Tibial nerve (tissue), 4 donors: ENCODE results near the gene MINDY2. TPM values are rescaled to one million over a fixed set of nuclear protein-coding genes. Genes with fewer than 3 reads are reported as not detected.

Source experiments
- DNase-seq, 2 donors: peaks; one replicate each; pipeline ENCODE4 v3.0.0-alpha.2; 2019; ENCODE audit warnings: low spot score in 2 of 2
- H3K27ac ChIP-seq, 4 donors: fragments of 200-600 bp; sonication (generic) in 3 of 4; one replicate each; pipeline ENCODE4 v1.5.1; 2017 to 2019; ENCODE audit warnings: mild to moderate bottlenecking in 1 of 4
- H3K27me3 ChIP-seq, 2 donors: fragments of 200-600 bp; sonication (generic) in 1 of 2; one replicate each; pipeline versions ENCODE4 v1.5.1 to v1.6.0; 2017 to 2019
- H3K36me3 ChIP-seq, 3 donors: fragments of 200-600 bp; sonication (generic); one replicate each; pipeline ENCODE4 v1.5.1; 2018 to 2019
- H3K4me1 ChIP-seq, 4 donors: fragments of 200-600 bp; sonication (generic) in 3 of 4; one replicate each; pipeline ENCODE4 v1.5.1; 2017 to 2019
- H3K4me3 ChIP-seq, 4 donors: fragments of 200-600 bp; sonication (generic) in 3 of 4; one replicate each; pipeline ENCODE4 v1.5.1; 2017 to 2019; ENCODE audit warnings: mild to moderate bottlenecking in 1 of 4, moderate library complexity in 1 of 4
- H3K9me3 ChIP-seq, 4 donors: fragments of 200-600 bp; sonication (generic) in 3 of 4; one replicate each; pipeline ENCODE4 v1.5.1; 2017 to 2019
- EP300 ChIP-seq, 2 donors: sonication (generic); formaldehyde crosslinking; IDR thresholded peaks; one replicate each; pipeline ENCODE4 v1.6.1; 2017; ENCODE audit warnings: antibody characterized with exemption in 2 of 2, mild to moderate bottlenecking in 1 of 2
- POLR2A ChIP-seq, 2 donors: fragments of 450-650 bp; IDR thresholded peaks; one replicate each; pipeline ENCODE4 v1.6.1; 2017; ENCODE audit warnings: antibody characterized with exemption in 2 of 2, mild to moderate bottlenecking in 2 of 2, moderate library complexity in 2 of 2
- WGBS, 2 donors: methylation state at CpG; one replicate each; pipeline ENCODE4 v1.1.5; 2018; 5-methylcytosine and 5-hydroxymethylcytosine counted together
- total RNA-seq, 4 donors: library from RNA; depleted of rRNA; stranded (reverse); fragments of >200 nt; gene quantifications; one replicate each; pipeline ENCODE4 v1.1.0, GENCODE V29; 2016
- TF ChIP-seq, protein P1 (sequence below), 5 experiments: fragments of 200-600 bp in 3 of 5; fragments of 450-650 bp in 2 of 5; sonication (generic) in 3 of 5; IDR thresholded peaks; one replicate each; pipeline ENCODE4 v1.5.1; 2016 to 2019; ENCODE audit warnings: antibody characterized with exemption in 5 of 5, mild to moderate bottlenecking in 3 of 5, moderate library complexity in 2 of 5

MINDY2 gene
- total RNA-seq, 4 donors from 2014 or later: 26.1 to 47.4 (median 39.9) TPM

DNA sequence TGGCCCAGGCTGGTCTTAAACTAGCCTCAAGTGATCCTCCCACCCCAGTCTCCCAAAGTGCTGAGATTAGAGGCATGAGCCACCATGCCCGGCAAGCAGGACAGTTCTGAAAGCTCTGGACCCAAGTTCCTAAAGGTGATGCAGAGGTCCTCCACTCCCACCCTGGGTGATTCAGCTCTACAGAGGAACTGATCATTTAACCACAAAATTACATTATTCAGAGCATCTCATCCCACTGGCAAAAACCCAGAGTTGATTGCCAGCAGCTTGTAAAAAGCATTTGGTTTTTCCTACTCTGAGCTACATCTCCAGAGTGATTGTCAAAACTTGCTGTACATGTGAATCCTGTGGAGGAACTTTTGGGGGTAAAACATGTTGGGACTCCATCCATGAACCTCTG is 102.2 kb downstream of the MINDY2 start:
- Histone ChIP-seq H3K9me3 (no peaks in the 10 kb centered on the region), H3K4me1 (peaks cover 0 to 5% (median 0%) of the 10 kb centered on the region in 4 donors), H3K27me3 (no peaks in the 10 kb centered on the region), H3K36me3 (peaks cover 0 to 18% (median 4%) of the 10 kb centered on the region in 3 donors), H3K4me3 (no peak overlapping the region), H3K27ac (no peak overlapping the region)
- TF ChIP-seq EP300 (IDR thresholded peaks at IDR 0.05) (no peak), POLR2A (IDR thresholded peaks at IDR 0.05) (no peak)
- TF ChIP-seq, protein P1, sequence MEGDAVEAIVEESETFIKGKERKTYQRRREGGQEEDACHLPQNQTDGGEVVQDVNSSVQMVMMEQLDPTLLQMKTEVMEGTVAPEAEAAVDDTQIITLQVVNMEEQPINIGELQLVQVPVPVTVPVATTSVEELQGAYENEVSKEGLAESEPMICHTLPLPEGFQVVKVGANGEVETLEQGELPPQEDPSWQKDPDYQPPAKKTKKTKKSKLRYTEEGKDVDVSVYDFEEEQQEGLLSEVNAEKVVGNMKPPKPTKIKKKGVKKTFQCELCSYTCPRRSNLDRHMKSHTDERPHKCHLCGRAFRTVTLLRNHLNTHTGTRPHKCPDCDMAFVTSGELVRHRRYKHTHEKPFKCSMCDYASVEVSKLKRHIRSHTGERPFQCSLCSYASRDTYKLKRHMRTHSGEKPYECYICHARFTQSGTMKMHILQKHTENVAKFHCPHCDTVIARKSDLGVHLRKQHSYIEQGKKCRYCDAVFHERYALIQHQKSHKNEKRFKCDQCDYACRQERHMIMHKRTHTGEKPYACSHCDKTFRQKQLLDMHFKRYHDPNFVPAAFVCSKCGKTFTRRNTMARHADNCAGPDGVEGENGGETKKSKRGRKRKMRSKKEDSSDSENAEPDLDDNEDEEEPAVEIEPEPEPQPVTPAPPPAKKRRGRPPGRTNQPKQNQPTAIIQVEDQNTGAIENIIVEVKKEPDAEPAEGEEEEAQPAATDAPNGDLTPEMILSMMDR (IDR thresholded peaks at IDR 0.05): no peak
- no peak for DNase-seq
- 80 to 84% methylated on average over 1 of the region's 1 CpG for WGBS, 2 donors

DNA sequence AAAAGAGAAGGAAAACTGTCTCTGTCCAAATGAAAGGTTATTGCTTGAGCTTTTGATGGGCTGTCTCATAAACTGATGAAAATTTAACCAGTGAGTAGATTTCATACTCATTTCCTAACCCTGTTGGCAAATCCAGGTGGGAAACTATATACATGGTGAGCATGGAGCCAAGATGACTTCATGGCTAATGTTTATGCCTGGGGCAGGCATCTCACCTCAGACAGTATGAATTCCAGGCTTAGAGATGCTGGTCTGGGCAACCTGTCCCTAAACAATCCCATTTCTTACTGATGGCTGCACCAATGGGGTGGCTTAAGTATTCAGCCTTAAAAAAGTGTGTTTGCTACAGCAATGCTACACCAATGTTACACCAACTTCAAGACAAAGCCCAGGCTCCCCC is 104.2 kb downstream of the MINDY2 start:
- Histone ChIP-seq H3K4me3 (no peak overlapping the region), H3K27me3 (no peaks in the 10 kb centered on the region), H3K4me1 (peaks cover 0 to 5% (median 0%) of the 10 kb centered on the region in 4 donors), H3K27ac (no peak overlapping the region), H3K9me3 (no peaks in the 10 kb centered on the region), H3K36me3 (peaks cover 0 to 39% (median 11%) of the 10 kb centered on the region in 3 donors)
- TF ChIP-seq, protein P1 (IDR thresholded peaks at IDR 0.05): no peak
- TF ChIP-seq EP300 (IDR thresholded peaks at IDR 0.05) (no peak), POLR2A (IDR thresholded peaks at IDR 0.05) (no peak)
- no peak for DNase-seq

DNA sequence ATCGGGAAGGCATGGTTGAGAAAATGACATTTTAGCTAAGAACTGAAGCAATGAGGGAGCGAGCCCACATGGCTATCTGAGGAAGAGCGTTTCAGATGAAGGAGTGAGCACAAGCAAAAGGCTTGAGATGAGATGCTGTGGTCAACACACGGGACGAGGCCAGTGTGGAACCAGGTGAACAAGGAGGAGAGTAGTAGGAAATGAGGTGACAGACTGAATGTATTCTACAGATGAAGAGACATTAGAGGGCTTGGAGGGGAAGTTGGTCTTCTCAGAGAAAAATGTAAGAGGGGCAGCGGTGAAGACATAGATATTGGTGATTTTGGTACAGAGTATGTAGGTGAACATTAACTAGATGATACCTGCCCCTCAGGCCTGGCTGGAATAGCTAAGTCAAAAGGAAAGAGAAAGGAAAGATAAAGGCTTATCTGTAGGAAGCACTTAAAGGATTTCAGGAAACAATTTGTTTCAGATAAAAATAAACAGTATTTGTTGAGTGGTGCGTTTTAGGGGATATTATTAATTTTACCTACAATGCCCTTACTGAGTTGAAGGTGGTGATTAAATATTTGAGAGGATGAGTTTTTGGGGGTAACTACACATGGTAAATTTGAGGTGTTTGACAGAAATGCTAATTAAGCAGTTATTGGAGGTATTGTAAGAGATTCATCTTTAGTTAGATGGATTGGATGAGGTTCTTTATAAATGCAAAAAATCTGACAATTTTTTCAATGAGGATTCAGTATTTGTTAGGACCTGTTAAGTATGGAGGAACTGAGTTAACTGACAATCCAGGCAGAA is 105.4 kb downstream of the MINDY2 start:
- no peak overlapping the region for H3K4me3 ChIP-seq
- 82 to 93% methylated on average over 7 of the region's 7 CpGs for WGBS, 2 donors
- H3K9me3 ChIP-seq: no peaks in the 10 kb centered on the region
- DNase-seq: no peak
- H3K4me1 ChIP-seq: peaks cover 0 to 5% (median 0%) of the 10 kb centered on the region in 4 donors
- H3K27me3 ChIP-seq: no peaks in the 10 kb centered on the region
- no peak overlapping the region for H3K27ac ChIP-seq
- TF ChIP-seq POLR2A (IDR thresholded peaks at IDR 0.05) (no peak), EP300 (IDR thresholded peaks at IDR 0.05) (no peak)
- TF ChIP-seq, protein P1 (IDR thresholded peaks at IDR 0.05): no peak
- H3K36me3 ChIP-seq: peaks cover 0 to 50% (median 11%) of the 10 kb centered on the region in 3 donors

DNA sequence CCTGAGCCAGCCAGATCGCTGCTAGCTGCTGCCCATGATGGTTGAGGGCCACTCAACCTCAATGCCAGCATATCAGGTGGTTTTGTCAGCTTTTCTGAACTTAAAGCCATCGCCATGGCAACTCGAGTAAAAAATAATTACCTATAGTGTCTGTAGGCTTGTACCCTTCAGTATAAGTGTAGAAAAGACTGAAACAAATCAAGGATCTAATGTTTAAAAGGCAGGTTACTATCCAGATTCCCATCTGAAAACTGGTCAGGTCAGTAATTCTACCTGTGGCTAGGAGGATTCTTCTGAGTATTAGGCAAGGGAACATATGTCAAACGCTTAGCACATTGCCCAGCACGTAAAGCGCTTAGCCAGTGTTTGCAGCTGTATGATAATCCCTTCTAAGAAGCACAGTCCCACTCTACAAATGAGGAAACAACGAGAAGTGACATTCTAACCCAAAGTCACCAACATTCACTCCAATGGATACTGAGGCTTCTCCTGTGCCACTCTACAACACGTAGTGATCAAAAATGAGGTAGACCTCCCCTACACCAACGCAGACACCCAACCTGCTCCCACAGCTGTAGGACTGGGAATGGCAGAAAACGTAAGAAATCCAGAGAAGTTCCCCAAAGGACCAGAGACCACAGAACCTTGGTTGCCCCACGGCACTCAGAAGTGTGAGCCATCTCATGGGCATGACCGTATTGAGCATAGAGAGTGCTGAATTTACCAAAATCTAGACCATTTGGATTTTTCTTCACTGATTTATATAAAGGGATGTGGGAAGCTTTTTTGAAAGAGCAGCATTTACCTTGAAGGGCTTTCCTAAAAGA is 107.1 kb downstream of the MINDY2 start:
- H3K9me3 ChIP-seq: no peaks in the 10 kb centered on the region
- no peak for DNase-seq

More for the DNA sequence above, 107.1 kb downstream of the MINDY2 start:
- H3K36me3 ChIP-seq: peaks cover 0 to 67% (median 20%) of the 10 kb centered on the region in 3 donors
- WGBS, 2 donors: 95 to 98% methylated on average over 12 of the region's 12 CpGs
- no peak overlapping the region for H3K4me3 ChIP-seq
- no peaks in the 10 kb centered on the region for H3K27me3 ChIP-seq
- TF ChIP-seq POLR2A (IDR thresholded peaks at IDR 0.05) (no peak), EP300 (IDR thresholded peaks at IDR 0.05) (no peak)
- TF ChIP-seq, protein P1 (IDR thresholded peaks at IDR 0.05): no peak
- peaks cover 0 to 4% (median 0%) of the 10 kb centered on the region in 4 donors for H3K4me1 ChIP-seq
- no peak overlapping the region for H3K27ac ChIP-seq
